EL (cell line): ENCODE data around the gene PALM2AKAP2.

Experiments used
- DNase-seq: peaks from one replicate; pipeline ENCODE4 v3.0.0-alpha.2; 2016

PALM2AKAP2 gene

GRCh38 chr9:109775516-109775915 is 4.5 kb upstream of the PALM2AKAP2 start:
- no peak for DNase-seq

- DNase-seq, result no peak
These were observed 3.6 kb upstream of the PALM2AKAP2 start for GRCh38 chr9:109776391-109776790.

GRCh38 chr9:109780453-109781033 is 545 bp downstream of the PALM2AKAP2 start:
- peak; percentile 40 for DNase-seq

- DNase-seq, result no peak
These were observed 1.1 kb downstream of the PALM2AKAP2 start for GRCh38 chr9:109781086-109781485.

- peak; percentile 26 for DNase-seq
These were observed 1.7 kb downstream of the PALM2AKAP2 start for GRCh38 chr9:109781541-109782197.

- no peak for DNase-seq
These were observed 7.7 kb downstream of the PALM2AKAP2 start for GRCh38 chr9:109787735-109788134.

GRCh38 chr9:109789556-109789955 is 9.6 kb downstream of the PALM2AKAP2 start:
- no peak for DNase-seq

- DNase-seq, result no peak
These were observed 10.0 kb downstream of the PALM2AKAP2 start for GRCh38 chr9:109789971-109790370.

GRCh38 chr9:109791003-109791677 is 11.1 kb downstream of the PALM2AKAP2 start:
- no peak for DNase-seq

GRCh38 chr9:109791747-109792146 is 11.7 kb downstream of the PALM2AKAP2 start:
- DNase-seq, result no peak

GRCh38 chr9:109792951-109793546 is 13.1 kb downstream of the PALM2AKAP2 start:
- DNase-seq, result peak; percentile 91

- DNase-seq, result no peak
These were observed 13.9 kb downstream of the PALM2AKAP2 start for GRCh38 chr9:109793921-109794320.

GRCh38 chr9:109794361-109795012 is 14.5 kb downstream of the PALM2AKAP2 start:
- DNase-seq, result peak; percentile 9

GRCh38 chr9:109795613-109796012 is 15.6 kb downstream of the PALM2AKAP2 start:
- DNase-seq, result no peak

- DNase-seq, result no peak
These were observed 16.1 kb downstream of the PALM2AKAP2 start for GRCh38 chr9:109796078-109796477.

- no peak for DNase-seq
These were observed 17.0 kb downstream of the PALM2AKAP2 start for GRCh38 chr9:109797006-109797405.

GRCh38 chr9:109797509-109797908 is 17.5 kb downstream of the PALM2AKAP2 start:
- no peak for DNase-seq

- DNase-seq, result no peak
These were observed 19.1 kb downstream of the PALM2AKAP2 start for GRCh38 chr9:109799141-109799540.

GRCh38 chr9:109799792-109800191 is 19.8 kb downstream of the PALM2AKAP2 start:
- peak; percentile 77 for DNase-seq

GRCh38 chr9:109801484-109801883 is 21.5 kb downstream of the PALM2AKAP2 start:
- no peak for DNase-seq

GRCh38 chr9:109802491-109802890 is 22.5 kb downstream of the PALM2AKAP2 start:
- DNase-seq, result no peak

GRCh38 chr9:109805050-109805449 is 25.1 kb downstream of the PALM2AKAP2 start:
- DNase-seq, result no peak

- DNase-seq, result peak; percentile 35
These were observed 26.6 kb downstream of the PALM2AKAP2 start for GRCh38 chr9:109806506-109807115.
